GM19238 (cell line): ENCODE results near the gene LGALS3.

Experiments
- DNase-seq: peaks from one replicate; pipeline ENCODE4 v3.0.0; 2011; ENCODE audit warnings: low spot score; ENCODE audit not compliant: insufficient read length

The LGALS3 gene

DNA sequence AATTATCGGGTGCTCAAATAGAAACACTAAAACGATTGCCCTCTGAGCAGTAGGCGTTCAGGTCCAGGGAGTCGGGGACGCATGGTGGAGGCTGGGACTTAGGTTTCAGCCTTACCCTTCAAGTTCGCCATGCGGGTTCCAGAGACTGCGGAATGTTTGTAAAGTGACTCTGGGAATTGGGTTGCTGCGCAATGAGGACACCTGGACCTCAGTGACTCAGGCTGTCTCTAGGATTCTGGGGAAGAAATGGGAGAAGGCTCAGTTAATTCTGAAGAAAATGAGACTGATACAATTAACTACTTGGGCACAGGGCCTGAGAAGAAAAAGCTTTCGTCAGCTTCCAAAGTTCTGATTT lies 1.1 kb downstream of the LGALS3 start:
- DNase-seq = no peak

DNA sequence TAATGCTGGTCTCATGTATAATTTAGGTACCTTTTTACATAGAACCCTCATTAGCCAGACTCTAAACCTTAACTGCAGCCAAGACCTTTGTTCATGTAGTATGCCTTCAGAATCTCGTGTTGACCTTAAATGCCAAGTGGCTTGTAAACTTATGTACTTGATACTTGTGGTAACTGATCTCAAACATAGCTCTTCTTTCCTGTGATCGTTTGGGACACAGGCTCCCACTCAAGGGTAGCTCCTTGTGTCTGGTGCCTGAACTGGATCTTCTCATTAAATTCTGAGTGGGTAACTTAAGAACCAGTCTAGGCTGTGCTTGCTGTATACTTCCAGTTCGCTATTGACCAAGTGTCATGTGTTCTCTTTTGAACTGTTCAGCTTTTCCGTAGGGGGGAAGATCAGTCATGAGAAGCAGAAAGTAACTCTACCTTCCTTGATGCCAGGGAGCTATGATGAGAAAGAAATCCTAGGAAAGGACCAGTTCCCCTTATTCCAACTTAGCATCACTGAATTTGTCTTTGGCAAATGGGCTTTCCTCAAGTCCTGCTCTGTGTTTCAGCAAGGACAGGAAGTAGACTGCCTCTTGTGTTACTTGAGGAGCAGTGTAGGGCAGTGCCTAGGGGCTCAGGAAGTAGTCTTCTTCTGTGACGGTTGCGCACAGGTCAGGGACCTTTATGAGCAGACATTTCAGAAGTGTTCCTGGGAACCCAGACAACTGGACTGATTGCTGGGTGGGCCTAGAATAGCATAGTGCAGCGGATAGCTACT lies 2.5 kb downstream of the LGALS3 start:
- DNase-seq = no peak

DNA sequence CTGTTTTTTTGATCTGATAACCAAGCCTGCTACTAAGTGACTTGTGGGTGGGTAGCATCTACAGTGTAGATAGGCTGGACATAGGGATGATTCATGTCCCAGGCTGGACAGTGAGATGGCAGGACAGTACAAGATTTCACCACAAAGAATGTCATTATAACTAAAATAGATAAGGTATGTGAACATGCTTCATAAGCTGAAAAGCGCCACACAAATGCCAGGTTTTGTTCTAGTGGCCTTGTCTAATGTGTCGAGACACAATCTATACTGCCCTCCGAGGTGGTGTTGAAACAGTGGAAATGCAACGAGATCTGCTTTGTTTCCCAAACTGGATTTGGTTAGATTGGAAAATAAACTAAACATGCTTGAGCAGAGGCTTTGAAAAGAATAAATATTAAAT lies 4.4 kb downstream of the LGALS3 start:
- no peak for DNase-seq

DNA sequence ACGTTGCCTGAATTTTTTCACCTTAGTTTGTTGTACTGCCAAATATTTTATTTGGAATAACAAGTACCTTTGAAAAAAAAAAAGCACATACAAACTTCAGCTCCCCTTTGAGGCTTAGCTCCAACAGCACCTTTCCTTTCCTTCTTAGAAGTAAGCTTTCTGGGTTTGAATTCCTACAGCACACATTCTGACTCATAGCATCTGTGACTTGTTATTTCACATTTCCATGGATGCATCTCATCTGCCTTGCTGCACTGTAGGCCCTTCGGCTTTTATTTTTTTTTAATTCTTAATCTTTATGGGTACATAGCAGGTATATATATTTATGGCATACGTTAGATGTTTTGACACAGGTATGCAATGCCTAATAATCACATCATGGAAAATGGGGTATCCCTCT lies 7.2 kb downstream of the LGALS3 start:
- no peak for DNase-seq

- no peak for DNase-seq
These were observed 8.1 kb downstream of the LGALS3 start for GRCh38 chr14:55136885-55137786.

- no peak for DNase-seq
These were observed 9.0 kb downstream of the LGALS3 start for GRCh38 chr14:55138091-55138490.

- no peak for DNase-seq
These were observed 10.1 kb downstream of the LGALS3 start for GRCh38 chr14:55139141-55139540.

DNA sequence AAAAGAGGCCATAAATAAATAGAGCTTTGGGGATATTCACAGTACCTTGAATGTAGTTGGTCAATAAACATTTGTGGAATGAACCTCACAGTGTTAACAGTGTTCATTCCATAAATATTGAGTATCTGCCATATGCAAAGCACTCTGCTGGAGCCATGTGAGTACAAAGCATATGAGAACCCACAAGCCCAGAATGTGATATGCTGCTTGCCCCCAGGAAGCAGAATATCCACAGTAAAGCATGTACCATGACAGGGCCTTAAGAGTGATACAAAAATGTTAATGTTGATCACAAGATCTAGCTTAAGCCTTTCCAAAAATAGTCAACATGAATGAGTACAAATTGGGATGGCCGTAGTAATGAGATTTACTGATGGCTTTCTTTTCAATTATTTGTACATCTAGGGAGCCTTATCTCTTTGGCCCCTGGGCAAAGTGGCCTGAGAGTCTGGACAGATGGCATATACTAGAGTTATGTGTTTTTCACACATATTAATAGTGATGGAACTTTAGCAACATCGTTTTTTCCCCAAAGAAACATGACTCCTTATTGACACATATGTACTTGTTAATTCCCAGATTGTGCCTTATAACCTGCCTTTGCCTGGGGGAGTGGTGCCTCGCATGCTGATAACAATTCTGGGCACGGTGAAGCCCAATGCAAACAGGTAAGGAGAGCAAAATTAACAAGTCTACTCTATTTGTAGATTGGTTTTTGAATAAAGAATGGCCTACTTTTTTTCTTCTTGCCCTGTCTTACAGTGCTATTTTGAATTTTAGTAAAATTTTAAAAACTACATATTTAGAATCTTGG lies 10.9 kb downstream of the LGALS3 start:
- DNase-seq = no peak

GRCh38 chr14:55141825-55142224 lies 12.8 kb downstream of the LGALS3 start:
- DNase-seq = no peak

DNA sequence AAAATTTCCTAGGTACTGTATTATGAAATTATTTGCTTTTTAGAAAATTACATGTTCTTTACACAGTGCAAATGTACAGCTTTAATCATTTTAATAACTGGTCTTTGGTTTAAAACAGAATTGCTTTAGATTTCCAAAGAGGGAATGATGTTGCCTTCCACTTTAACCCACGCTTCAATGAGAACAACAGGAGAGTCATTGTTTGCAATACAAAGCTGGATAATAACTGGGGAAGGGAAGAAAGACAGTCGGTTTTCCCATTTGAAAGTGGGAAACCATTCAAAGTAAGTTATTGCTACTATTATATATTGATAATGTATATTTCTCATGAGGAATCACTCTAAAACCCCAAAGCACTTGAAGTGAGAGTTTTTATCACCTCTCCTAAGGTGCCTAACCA lies 13.4 kb downstream of the LGALS3 start:
- DNase-seq = no peak

DNA sequence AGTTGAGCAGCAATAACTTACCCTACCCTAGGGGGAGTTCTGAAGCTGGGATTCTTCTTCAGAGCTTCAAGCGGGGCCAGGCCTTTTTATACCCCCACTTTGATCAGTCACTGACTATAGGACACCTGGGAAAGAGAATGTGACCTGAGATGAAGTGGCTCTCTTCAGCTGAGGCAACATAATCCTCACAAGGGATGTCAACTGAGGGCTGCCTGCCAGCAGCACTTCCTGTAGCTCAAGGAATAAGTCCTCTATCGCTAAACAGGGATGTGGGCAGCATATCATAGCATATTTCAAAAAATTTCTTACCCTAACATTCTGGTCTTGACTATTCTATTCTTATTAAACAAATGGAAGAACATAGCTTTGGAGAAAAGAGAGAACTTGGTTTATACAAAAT lies 17.4 kb downstream of the LGALS3 start:
- no peak for DNase-seq

DNA sequence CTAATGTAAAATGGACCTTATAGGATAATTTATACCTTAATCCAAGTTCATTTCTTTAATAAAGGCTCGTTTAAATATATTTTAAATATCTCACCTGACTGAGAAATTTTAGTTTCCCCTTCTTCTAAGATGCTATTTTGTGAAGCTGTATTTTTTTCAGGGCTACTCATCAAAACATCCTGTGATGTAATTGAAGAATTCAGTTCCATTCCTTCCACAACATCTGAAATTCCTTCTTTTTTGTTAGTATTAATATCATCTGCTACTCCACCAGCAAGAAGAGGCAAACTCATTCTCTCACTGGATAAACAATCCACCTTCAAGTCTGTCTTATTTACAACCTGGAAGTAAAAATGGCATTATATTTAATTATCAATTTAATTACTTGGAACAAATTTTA lies 22.5 kb downstream of the LGALS3 start:
- no peak for DNase-seq

DNA sequence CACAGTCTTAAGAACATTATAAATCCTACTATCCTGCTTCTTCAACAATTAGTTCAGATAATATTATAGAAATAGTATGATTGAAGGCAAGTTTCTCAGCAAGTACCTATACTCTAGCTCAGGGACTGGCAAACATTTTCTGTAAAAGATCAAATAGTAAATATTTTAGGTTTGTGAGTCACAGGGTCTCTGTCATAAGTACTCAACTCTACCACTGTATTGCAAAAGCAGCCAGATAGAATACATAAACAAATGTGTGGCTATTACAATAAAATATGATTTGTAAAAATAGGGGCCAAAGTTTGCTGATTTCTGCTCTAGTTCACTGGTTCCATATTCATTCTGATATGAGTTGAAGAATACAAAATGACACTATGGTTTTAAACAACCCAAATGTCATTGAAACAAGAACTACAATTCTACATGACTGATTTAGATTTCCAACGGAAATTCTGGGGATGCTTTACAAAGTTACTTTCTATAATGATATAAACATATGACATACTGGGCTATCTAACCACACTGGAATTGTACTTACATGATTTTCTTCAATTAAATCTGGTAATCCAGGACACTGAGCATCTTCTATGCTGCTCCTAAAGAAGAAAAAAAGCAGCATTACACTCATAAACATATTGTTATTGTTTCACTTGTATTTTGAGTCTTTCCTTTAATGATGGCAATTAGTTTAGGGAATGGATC lies 23.2 kb downstream of the LGALS3 start:
- no peak for DNase-seq

GRCh38 chr14:55153951-55154350 lies 24.9 kb downstream of the LGALS3 start:
- DNase-seq = no peak

- DNase-seq = no peak
These were observed 28.0 kb downstream of the LGALS3 start for GRCh38 chr14:55157080-55157479.

- no peak for DNase-seq
These were observed 29.4 kb downstream of the LGALS3 start for GRCh38 chr14:55158412-55158811.

GRCh38 chr14:55160989-55161388 lies 31.9 kb downstream of the LGALS3 start:
- no peak for DNase-seq

GRCh38 chr14:55170526-55170925 lies 41.5 kb downstream of the LGALS3 start:
- DNase-seq = no peak

DNA sequence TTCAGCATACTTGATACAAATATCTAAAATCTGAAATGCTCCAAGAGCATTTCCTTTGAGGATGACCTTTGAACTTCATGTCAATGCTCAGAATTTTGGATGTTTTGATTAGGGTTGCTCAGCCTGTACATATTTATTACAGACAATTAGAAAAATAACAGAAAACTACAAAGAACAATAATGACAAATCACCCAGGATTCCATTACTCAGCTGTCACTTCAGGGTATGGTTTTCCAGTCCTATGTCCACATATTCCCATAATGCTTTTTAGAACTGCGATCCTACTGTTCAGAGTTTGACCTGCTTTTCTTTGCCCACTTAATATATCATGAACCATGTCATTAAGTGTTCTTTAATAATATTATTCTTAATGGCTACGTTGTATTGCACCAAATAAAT lies 51.0 kb downstream of the LGALS3 start:
- DNase-seq = no peak

DNA sequence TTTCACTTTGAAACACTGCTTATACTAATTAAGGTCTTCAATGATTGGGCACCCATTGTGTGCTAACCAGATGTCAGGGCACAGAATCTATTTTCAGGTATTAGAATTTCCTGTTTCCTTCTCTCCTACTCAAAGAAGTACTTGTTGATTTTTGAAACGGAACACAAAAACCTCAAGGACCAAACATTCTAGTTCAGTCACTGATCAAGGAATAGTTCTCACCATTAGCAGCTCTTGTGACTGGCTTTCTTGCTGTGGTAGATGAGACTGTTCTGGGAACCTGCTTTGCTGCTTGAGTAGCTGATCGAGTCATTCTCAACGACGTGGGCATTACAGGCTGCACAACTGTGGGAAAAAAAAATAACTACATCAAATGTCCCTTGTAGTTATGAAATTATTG lies 51.4 kb downstream of the LGALS3 start:
- DNase-seq = peak; percentile 16

- DNase-seq = no peak
These were observed 59.7 kb downstream of the LGALS3 start for GRCh38 chr14:55188686-55189295.
